ENCODE measurements around the gene NTM.

NTM gene

GRCh38 chr11:131852757-131853156 lies 482.3 kb downstream of the NTM start:
- Histone ChIP-seq H3K4me3 (ENCODE audit: extremely low read depth, insufficient read depth, low read length, poor library complexity, severe bottlenecking) (no peak overlapping the region), H3K9me3 (ENCODE audit: control insufficient read depth, low read length) (no peaks in the 10 kb centered on the region), H3K36me3 (ENCODE audit: control insufficient read depth, insufficient read depth, low read length) (no peaks in the 10 kb centered on the region), H3K4me1 (ENCODE audit: control insufficient read depth, insufficient read depth, low read length, poor library complexity, severe bottlenecking) (peaks cover 11% of the 10 kb centered on the region), H3K27ac (ENCODE audit: low read depth, low read length, severe bottlenecking) (no peak overlapping the region)
- 88 to 100% methylated on average over 1 to 3 of the region's 3 CpGs for WGBS, 2 experiments (ENCODE audit: insufficient coverage in 2 of 2)

DNA sequence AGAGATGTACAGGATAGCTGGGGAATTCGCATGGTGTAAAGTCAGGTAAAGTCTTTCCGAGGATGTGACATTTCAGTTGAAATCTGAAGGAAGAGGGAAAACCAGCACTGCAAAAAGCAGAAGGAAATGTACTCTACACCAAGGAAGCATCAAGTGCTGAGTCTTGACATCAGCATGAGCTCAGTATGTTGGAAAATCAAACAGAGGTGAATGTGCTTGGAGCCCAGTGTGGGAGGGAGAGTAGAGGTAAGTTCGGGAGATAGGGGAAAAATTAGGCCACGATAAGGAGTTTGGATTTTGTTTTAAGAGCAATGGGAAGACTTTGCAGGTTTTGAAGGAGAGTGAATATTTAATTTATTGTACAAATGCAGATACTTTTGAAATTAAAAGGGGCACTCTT lies 484.0 kb downstream of the NTM start:
- WGBS, 2 experiments (ENCODE audit: insufficient coverage in 2 of 2): 94 to 97% methylated on average over 2 to 4 of the region's 4 CpGs
- peaks cover 13% of the 10 kb centered on the region for H3K4me1 ChIP-seq (ENCODE audit: control insufficient read depth, insufficient read depth, low read length, poor library complexity, severe bottlenecking)
- no peaks in the 10 kb centered on the region for H3K9me3 ChIP-seq (ENCODE audit: control insufficient read depth, low read length)

DNA sequence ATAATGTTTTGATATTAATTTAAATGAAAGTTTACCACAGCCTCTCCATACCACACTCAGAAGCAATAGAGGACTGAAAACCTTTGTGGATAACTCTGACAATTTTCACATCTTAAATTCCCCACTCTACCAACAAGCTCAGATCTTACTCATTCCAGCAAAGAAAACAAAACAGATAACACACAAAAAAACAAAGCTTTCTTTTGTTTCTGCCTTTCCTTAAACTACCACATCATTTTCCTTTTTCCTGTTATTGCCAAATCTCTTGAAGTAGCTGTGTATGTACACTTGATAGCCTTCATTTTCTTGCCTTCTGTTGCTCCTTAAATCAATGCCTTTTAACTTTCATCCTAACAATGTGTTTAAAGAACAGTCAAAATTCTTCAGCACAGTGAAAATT lies 484.9 kb downstream of the NTM start:
- H3K36me3 ChIP-seq (ENCODE audit: control insufficient read depth, insufficient read depth, low read length): no peaks in the 10 kb centered on the region
- H3K4me3 ChIP-seq (ENCODE audit: extremely low read depth, insufficient read depth, low read length, poor library complexity, severe bottlenecking): no peak overlapping the region
- H3K4me1 ChIP-seq (ENCODE audit: control insufficient read depth, insufficient read depth, low read length, poor library complexity, severe bottlenecking): peaks cover 13% of the 10 kb centered on the region
- H3K27ac ChIP-seq (ENCODE audit: low read depth, low read length, severe bottlenecking): peak overlapping the region; percentile 46
- H3K9me3 ChIP-seq (ENCODE audit: control insufficient read depth, low read length): no peaks in the 10 kb centered on the region

More for the DNA sequence above, 484.0 kb downstream of the NTM start:
- Histone ChIP-seq H3K4me3 (ENCODE audit: extremely low read depth, insufficient read depth, low read length, poor library complexity, severe bottlenecking) (no peak overlapping the region), H3K27ac (ENCODE audit: low read depth, low read length, severe bottlenecking) (no peak overlapping the region), H3K36me3 (ENCODE audit: control insufficient read depth, insufficient read depth, low read length) (no peaks in the 10 kb centered on the region)

GRCh38 chr11:131857246-131857645 lies 486.8 kb downstream of the NTM start:
- H3K9me3 ChIP-seq (ENCODE audit: control insufficient read depth, low read length): no peaks in the 10 kb centered on the region
- 86 to 95% methylated on average over 5 of the region's 5 CpGs for WGBS, 2 experiments (ENCODE audit: insufficient coverage in 2 of 2)
- H3K4me3 ChIP-seq (ENCODE audit: extremely low read depth, insufficient read depth, low read length, poor library complexity, severe bottlenecking): no peak overlapping the region
- H3K4me1 ChIP-seq (ENCODE audit: control insufficient read depth, insufficient read depth, low read length, poor library complexity, severe bottlenecking): peaks cover 17% of the 10 kb centered on the region
- H3K36me3 ChIP-seq (ENCODE audit: control insufficient read depth, insufficient read depth, low read length): no peaks in the 10 kb centered on the region
- H3K27ac ChIP-seq (ENCODE audit: low read depth, low read length, severe bottlenecking): no peak overlapping the region

DNA sequence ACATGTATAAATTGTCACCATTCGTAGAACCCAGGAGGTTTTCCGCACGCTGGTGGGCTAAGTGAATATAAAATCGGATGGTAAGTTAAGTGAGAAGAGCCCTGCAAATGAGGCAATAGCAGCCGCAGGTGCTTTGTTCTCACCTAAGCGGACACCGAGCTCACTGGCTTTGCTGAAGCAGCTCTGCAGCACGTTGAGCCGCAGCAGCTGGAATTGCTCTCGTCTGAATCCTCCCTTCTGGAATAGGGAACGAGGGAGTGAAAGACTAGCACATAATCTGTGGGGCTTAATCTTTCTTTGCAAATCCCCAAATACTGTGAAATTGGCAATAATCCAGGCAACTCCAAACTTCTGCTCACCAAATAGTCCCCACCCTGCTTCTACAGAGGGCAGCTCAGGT lies 488.1 kb downstream of the NTM start:
- Histone ChIP-seq H3K4me1 (ENCODE audit: control insufficient read depth, insufficient read depth, low read length, poor library complexity, severe bottlenecking) (peaks cover 17% of the 10 kb centered on the region), H3K27ac (ENCODE audit: low read depth, low read length, severe bottlenecking) (no peak overlapping the region), H3K36me3 (ENCODE audit: control insufficient read depth, insufficient read depth, low read length) (no peaks in the 10 kb centered on the region), H3K9me3 (ENCODE audit: control insufficient read depth, low read length) (no peaks in the 10 kb centered on the region), H3K4me3 (ENCODE audit: extremely low read depth, insufficient read depth, low read length, poor library complexity, severe bottlenecking) (no peak overlapping the region)
- 88 to 93% methylated on average over 8 to 11 of the region's 11 CpGs for WGBS, 2 experiments (ENCODE audit: insufficient coverage in 2 of 2)

DNA sequence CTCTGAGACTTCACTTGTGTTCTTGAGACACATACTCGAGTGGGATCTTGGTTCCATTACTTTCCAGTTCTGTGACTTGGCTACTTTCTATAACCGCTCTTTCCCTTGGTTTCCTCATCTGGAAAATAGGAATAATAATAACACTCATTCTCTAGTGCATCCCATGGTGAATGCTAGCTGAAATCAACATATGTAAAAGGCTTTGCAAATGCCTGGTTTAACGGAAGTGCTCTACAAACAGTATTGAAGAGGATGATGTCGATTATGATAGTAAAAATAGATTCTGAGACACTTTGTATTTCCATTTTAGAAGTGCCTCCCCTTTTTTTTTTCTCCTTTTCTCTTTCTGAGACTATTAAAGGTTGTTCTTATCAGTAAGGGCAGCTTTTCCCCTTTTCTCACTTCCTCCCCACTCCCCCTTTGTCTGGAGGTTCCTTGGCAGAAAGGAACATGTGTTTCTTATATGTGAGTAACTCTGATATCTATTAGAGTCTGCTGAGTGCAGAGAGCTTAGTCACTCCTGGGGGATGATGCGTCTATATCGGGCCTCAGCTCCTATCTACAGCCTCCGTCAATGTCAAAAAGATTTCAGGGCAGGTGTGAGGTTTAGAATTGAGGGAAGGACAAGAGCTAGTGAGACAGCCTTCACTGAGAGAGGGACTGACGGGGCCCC lies 489.3 kb downstream of the NTM start:
- WGBS, 2 experiments (ENCODE audit: insufficient coverage in 2 of 2): 70 to 72% methylated on average over 4 to 6 of the region's 8 CpGs
- Histone ChIP-seq H3K4me1 (ENCODE audit: control insufficient read depth, insufficient read depth, low read length, poor library complexity, severe bottlenecking) (peaks cover 17% of the 10 kb centered on the region), H3K27ac (ENCODE audit: low read depth, low read length, severe bottlenecking) (no peak overlapping the region), H3K4me3 (ENCODE audit: extremely low read depth, insufficient read depth, low read length, poor library complexity, severe bottlenecking) (no peak overlapping the region), H3K9me3 (ENCODE audit: control insufficient read depth, low read length) (no peaks in the 10 kb centered on the region), H3K36me3 (ENCODE audit: control insufficient read depth, insufficient read depth, low read length) (no peaks in the 10 kb centered on the region)

- WGBS, 2 experiments (ENCODE audit: insufficient coverage in 2 of 2): 60 to 69% methylated on average over 4 to 5 of the region's 5 CpGs
- Histone ChIP-seq H3K4me3 (ENCODE audit: extremely low read depth, insufficient read depth, low read length, poor library complexity, severe bottlenecking) (no peak overlapping the region), H3K36me3 (ENCODE audit: control insufficient read depth, insufficient read depth, low read length) (no peaks in the 10 kb centered on the region), H3K27ac (ENCODE audit: low read depth, low read length, severe bottlenecking) (no peak overlapping the region), H3K4me1 (ENCODE audit: control insufficient read depth, insufficient read depth, low read length, poor library complexity, severe bottlenecking) (peaks cover 18% of the 10 kb centered on the region), H3K9me3 (ENCODE audit: control insufficient read depth, low read length) (no peaks in the 10 kb centered on the region)
Measured at GRCh38 chr11:131864228-131864627, 493.8 kb downstream of the NTM start.

GRCh38 chr11:131865860-131866259 lies 495.4 kb downstream of the NTM start:
- 79 to 100% methylated on average over 2 to 3 of the region's 3 CpGs for WGBS, 2 experiments (ENCODE audit: insufficient coverage in 2 of 2)
- H3K9me3 ChIP-seq (ENCODE audit: control insufficient read depth, low read length): no peaks in the 10 kb centered on the region

GRCh38 chr11:131866535-131867400 lies 496.4 kb downstream of the NTM start:
- H3K9me3 ChIP-seq (ENCODE audit: control insufficient read depth, low read length): no peaks in the 10 kb centered on the region
- no peak overlapping the region for H3K4me3 ChIP-seq (ENCODE audit: extremely low read depth, insufficient read depth, low read length, poor library complexity, severe bottlenecking)
- peaks cover 18% of the 10 kb centered on the region for H3K4me1 ChIP-seq (ENCODE audit: control insufficient read depth, insufficient read depth, low read length, poor library complexity, severe bottlenecking)
- H3K36me3 ChIP-seq (ENCODE audit: control insufficient read depth, insufficient read depth, low read length): no peaks in the 10 kb centered on the region
- 81 to 84% methylated on average over 11 to 13 of the region's 17 CpGs for WGBS, 2 experiments (ENCODE audit: insufficient coverage in 2 of 2)
- H3K27ac ChIP-seq (ENCODE audit: low read depth, low read length, severe bottlenecking): no peak overlapping the region

More at GRCh38 chr11:131865860-131866259, 495.4 kb downstream of the NTM start:
- Histone ChIP-seq H3K36me3 (ENCODE audit: control insufficient read depth, insufficient read depth, low read length) (no peaks in the 10 kb centered on the region), H3K27ac (ENCODE audit: low read depth, low read length, severe bottlenecking) (no peak overlapping the region), H3K4me1 (ENCODE audit: control insufficient read depth, insufficient read depth, low read length, poor library complexity, severe bottlenecking) (peaks cover 22% of the 10 kb centered on the region), H3K4me3 (ENCODE audit: extremely low read depth, insufficient read depth, low read length, poor library complexity, severe bottlenecking) (no peak overlapping the region)

- Histone ChIP-seq H3K4me1 (ENCODE audit: control insufficient read depth, insufficient read depth, low read length, poor library complexity, severe bottlenecking) (peaks cover 18% of the 10 kb centered on the region), H3K36me3 (ENCODE audit: control insufficient read depth, insufficient read depth, low read length) (no peaks in the 10 kb centered on the region), H3K9me3 (ENCODE audit: control insufficient read depth, low read length) (no peaks in the 10 kb centered on the region), H3K27ac (ENCODE audit: low read depth, low read length, severe bottlenecking) (no peak overlapping the region), H3K4me3 (ENCODE audit: extremely low read depth, insufficient read depth, low read length, poor library complexity, severe bottlenecking) (no peak overlapping the region)
- 49 to 52% methylated on average over 7 to 8 of the region's 10 CpGs for WGBS, 2 experiments (ENCODE audit: insufficient coverage in 2 of 2)
Measured at GRCh38 chr11:131867457-131868257, 497.2 kb downstream of the NTM start.
